Endothelial cell (in vitro differentiated cells): ENCODE data around the gene PPP1R1C. TPM values are rescaled to one million over a fixed set of nuclear protein-coding genes. Genes with fewer than 3 reads are reported as not detected.

Source experiments
- DNase-seq: peaks from one replicate; pipeline ENCODE4 v3.0.0; 2021; ENCODE audit warnings: low spot score
- H3K27ac Mint-ChIP-seq: one replicate; pipeline ENCODE4 v1.8.0; 2021; ENCODE audit warnings: mixed read lengths, inconsistent platforms; ENCODE audit not compliant: unreplicated experiment
- H3K27me3 Mint-ChIP-seq: one replicate; pipeline ENCODE4 v1.8.0; 2021; ENCODE audit warnings: mild to moderate bottlenecking, moderate library complexity, mixed read lengths, inconsistent platforms; ENCODE audit not compliant: unreplicated experiment
- H3K36me3 Mint-ChIP-seq: one replicate; pipeline ENCODE4 v1.8.0; 2021; ENCODE audit warnings: mild to moderate bottlenecking, low read depth, mixed read lengths, inconsistent platforms; ENCODE audit not compliant: unreplicated experiment
- H3K4me1 Mint-ChIP-seq: one replicate; pipeline ENCODE4 v1.8.0; 2021; ENCODE audit warnings: mild to moderate bottlenecking, mixed read lengths, inconsistent platforms; ENCODE audit not compliant: unreplicated experiment
- H3K4me3 Mint-ChIP-seq: one replicate; pipeline ENCODE4 v1.8.0; 2021; ENCODE audit warnings: mild to moderate bottlenecking, mixed read lengths, inconsistent platforms; ENCODE audit not compliant: unreplicated experiment
- H3K9me3 Mint-ChIP-seq: one replicate; pipeline ENCODE4 v1.8.0; 2021; ENCODE audit warnings: mixed read lengths, inconsistent platforms; ENCODE audit not compliant: unreplicated experiment
- CTCF ChIP-seq: fragments of 200-600 bp; sonication (generic); IDR thresholded peaks from one replicate; pipeline ENCODE4 v1.5.0; 2021; ENCODE audit warnings: antibody characterized with exemption; ENCODE audit not compliant: unreplicated experiment
- long read RNA-seq: library from polyadenylated mRNA; unstranded; transcript quantifications from one replicate; pipeline ENCODE4 v2.0.0, GENCODE V29; 2020; ENCODE audit not compliant: unreplicated experiment
- total RNA-seq: library from RNA; stranded (reverse); fragmentation: NEBNext Ultra II Directional; extraction: Animal tissue kit (Norgen Biotek cat#: 25700); gene quantifications from one replicate; pipeline ENCODE4 v1.2.1, GENCODE V29; 2021; ENCODE audit not compliant: unreplicated experiment

Gene PPP1R1C
- 0.97 TPM for total RNA-seq
- long read RNA-seq = 0 reads

GRCh38 chr2:181985632-181986205 lies at the start of gene PPP1R1C:
Gene PPP1R1C (plus strand): TSS chr2:181985853. CDS start chr2:181986111, 258 bp downstream.
- TF ChIP-seq CTCF = no peak
- H3K4me1 Mint-ChIP-seq = no peaks in the 10 kb centered on the region
- H3K27me3 Mint-ChIP-seq = no peaks in the 10 kb centered on the region
- no peaks in the 10 kb centered on the region for H3K9me3 Mint-ChIP-seq
- no peaks in the 10 kb centered on the region for H3K36me3 Mint-ChIP-seq
- no peak within 1 kb of the TSS for H3K27ac Mint-ChIP-seq
- no peak for DNase-seq
- no peak within 1 kb of the TSS for H3K4me3 Mint-ChIP-seq

GRCh38 chr2:181937473-181937872 lies 48.2 kb upstream of the PPP1R1C start:
- TF ChIP-seq CTCF = no peak
- H3K27me3 Mint-ChIP-seq = no peaks in the 10 kb centered on the region
- H3K9me3 Mint-ChIP-seq = no peaks in the 10 kb centered on the region
- no peak overlapping the region for H3K4me3 Mint-ChIP-seq
- no peak for DNase-seq
- H3K36me3 Mint-ChIP-seq = no peaks in the 10 kb centered on the region
- no peak overlapping the region for H3K27ac Mint-ChIP-seq
- peaks cover 3% of the 10 kb centered on the region for H3K4me1 Mint-ChIP-seq

GRCh38 chr2:181943411-181944124 lies 42.1 kb upstream of the PPP1R1C start:
- DNase-seq = no peak
- peaks cover 12% of the 10 kb centered on the region for H3K4me1 Mint-ChIP-seq
- no peaks in the 10 kb centered on the region for H3K36me3 Mint-ChIP-seq
- no peaks in the 10 kb centered on the region for H3K9me3 Mint-ChIP-seq
- TF ChIP-seq CTCF = no peak
- peaks cover 1% of the 10 kb centered on the region for H3K27me3 Mint-ChIP-seq
- H3K27ac Mint-ChIP-seq = no peak overlapping the region
- no peak overlapping the region for H3K4me3 Mint-ChIP-seq

GRCh38 chr2:181944164-181944913 lies 41.3 kb upstream of the PPP1R1C start:
- no peak for DNase-seq
- TF ChIP-seq CTCF = no peak
- Mint-ChIP-seq H3K4me3 (no peak overlapping the region), H3K9me3 (no peaks in the 10 kb centered on the region), H3K36me3 (no peaks in the 10 kb centered on the region), H3K27ac (no peak overlapping the region), H3K4me1 (peaks cover 12% of the 10 kb centered on the region), H3K27me3 (peaks cover 3% of the 10 kb centered on the region)
